Stimulated activated CD8-positive, alpha-beta memory T cell treated with anti-CD3 and anti-CD28 coated beads, Interleukin-15, amount 100 ng/mL, for 48 hours (primary cell): Measurements from ENCODE around the gene MBP.

Experiments used
- DNase-seq, 2 donors: peaks; one replicate each; pipeline ENCODE4 v3.0.0-alpha.2; 2020; ENCODE audit warnings: low read depth in 2 of 2

Gene MBP

DNA sequence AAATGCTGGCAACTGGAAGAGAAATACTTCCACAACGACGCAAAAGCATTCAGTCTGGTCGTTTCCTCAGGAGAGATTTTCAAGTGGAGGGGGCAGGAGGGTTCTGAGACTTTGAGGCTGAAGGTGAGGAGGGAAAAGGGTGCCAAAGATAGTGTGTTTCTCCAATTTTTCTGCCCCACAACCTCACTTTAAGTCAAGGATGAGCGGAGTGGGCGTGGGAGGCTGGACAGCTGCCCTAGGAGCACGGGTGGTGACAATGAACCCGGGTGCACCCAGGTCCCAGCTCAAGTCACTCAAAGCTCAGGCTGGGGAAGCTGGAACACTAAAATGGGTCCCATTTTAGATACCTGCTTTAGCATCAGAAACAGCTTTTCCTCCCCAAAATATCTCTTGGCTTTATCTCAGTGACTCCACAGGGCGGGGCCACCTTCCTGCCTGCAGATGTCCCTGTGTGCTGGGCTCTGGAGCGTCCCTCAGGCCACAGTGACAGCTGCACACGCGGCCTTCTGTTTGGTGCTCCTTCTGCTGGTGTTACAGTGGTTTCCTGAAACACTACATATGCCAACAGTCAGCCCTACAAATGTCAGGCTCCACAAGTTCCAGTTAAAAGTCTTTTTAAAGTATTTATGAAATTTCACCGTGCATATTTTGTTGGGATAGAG, 1.4 kb upstream of the MBP start:
- DNase-seq, result no peak

DNA sequence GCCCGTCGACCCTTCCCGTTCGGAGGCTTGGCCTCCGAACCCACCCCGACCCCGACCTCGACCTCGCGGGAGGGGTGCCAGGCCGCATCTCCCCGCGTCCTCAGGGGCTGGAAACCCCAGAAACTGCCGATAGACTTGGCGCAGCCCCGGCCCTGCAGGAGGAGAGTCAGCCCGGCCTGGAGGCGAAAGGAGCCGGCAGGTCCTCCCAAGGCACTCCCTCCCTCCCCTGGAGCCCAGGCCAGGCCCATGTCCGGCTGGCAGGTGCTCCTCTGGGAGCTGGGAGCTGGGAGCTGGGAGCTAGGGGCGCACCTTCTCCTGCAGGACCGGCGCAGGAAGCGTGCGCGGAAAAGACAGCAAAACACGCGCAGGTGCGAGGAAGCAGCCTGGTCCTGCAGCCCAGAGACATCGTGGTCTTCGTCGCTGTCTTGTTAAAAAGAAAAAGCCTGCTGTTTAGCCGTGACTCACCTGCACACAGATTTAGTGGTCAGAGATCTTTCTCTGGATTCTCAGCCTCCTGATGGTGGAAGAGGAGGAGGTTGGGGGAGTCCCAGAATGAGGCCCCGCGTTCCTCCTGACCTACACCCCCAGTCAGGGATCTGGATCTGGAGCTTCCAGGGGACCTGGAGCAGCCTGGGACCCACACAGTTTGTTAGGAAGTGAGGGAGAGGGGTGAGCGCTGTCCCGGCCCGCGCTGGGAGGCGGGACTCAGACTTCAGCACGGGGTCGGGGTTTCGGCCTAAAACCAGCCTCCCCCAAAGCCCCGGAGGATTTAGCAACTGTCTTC, 660 bp upstream of the MBP start:
- DNase-seq, result no peak

GRCh38 chr18:77131652-77132368, 773 bp downstream of the MBP start:
- no peak for DNase-seq

GRCh38 chr18:77131100-77131651, 1.4 kb downstream of the MBP start:
- no peak for DNase-seq

- DNase-seq, result no peak
Measured at GRCh38 chr18:77130229-77131099, 2.1 kb downstream of the MBP start.

DNA sequence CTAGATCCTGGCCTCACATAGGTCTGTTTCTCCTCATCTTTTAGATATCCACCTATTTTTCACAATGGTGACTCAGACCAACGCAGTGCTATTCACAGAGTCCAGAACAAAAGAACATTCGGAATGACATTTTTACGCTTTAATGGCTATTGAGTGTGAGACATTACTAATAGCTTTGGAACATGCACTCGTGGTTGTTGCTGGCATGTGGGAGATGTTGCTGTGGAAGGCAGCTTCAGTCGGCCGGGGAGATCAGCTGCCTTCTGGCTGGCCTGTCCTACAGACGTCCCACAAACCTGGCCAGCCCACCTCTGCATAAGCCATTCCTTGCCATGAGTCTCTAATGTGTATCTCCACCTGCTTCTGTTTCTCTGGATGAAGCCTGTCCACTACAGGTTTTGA, 3.4 kb downstream of the MBP start:
- no peak for DNase-seq

DNA sequence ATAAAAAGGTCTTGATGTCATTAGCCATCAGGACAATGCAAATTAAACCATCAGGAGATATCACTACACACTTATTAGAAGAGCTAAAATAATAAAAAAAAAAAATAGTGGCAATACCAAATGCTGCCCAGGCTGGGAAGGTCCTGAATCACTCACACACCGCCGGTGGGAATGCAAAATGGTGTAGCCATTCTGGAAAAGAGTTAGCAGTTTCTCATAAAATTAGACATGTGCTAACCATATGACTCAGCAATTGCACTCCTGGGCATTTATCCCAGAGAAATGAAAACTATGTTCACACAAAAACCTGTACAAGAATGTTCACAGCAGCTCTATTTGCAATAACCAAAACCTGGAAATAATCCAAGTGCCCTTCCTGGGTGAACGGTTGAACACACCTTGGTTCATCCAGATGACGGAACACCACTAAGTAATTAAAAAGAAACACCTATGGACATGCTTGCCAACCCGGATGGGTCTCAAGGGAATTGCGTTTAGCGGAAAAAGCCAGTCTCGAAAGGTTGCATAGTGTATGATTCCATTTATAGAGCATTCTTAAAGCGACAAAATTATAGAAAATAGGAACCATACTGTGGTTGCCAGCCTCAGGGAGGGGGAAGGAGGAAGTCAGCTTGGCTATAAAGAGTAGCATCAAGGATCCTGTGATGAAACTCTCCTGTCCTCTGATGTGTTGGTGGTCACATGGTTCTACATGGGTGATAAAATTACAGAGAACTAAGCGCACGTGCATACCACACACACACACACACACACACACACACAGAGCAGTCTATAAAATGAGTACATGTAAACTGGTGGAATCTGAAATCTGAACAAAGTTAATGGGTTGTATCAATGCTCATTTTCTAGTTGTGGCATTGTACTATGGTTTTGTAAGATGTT, 4.6 kb downstream of the MBP start:
- DNase-seq, result no peak

DNA sequence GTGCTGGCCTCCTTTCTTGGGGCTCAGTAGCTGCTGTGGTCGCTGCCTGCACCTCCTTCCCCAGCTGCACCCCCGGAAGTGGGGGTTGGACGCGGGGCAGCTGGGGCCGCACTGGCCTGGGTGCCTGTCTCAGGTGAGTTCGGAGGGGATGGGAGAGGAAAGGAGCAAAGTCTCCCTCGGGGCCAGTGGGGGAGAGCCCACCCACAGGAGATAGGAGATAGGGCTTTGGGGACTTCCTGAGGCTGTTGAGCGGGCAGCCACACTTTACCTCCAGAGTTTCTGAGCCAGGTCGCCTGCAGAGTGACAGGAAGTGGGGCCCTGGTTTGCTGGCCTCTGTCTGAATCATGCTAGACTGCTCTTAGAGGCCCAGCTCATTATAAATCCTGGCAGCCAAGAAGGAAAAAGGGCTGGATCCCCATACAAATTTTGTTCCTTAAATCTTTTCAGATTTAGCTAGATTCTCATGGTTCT, 8.1 kb downstream of the MBP start:
- peak in 1 of 2 donors; percentile 52 for DNase-seq

DNA sequence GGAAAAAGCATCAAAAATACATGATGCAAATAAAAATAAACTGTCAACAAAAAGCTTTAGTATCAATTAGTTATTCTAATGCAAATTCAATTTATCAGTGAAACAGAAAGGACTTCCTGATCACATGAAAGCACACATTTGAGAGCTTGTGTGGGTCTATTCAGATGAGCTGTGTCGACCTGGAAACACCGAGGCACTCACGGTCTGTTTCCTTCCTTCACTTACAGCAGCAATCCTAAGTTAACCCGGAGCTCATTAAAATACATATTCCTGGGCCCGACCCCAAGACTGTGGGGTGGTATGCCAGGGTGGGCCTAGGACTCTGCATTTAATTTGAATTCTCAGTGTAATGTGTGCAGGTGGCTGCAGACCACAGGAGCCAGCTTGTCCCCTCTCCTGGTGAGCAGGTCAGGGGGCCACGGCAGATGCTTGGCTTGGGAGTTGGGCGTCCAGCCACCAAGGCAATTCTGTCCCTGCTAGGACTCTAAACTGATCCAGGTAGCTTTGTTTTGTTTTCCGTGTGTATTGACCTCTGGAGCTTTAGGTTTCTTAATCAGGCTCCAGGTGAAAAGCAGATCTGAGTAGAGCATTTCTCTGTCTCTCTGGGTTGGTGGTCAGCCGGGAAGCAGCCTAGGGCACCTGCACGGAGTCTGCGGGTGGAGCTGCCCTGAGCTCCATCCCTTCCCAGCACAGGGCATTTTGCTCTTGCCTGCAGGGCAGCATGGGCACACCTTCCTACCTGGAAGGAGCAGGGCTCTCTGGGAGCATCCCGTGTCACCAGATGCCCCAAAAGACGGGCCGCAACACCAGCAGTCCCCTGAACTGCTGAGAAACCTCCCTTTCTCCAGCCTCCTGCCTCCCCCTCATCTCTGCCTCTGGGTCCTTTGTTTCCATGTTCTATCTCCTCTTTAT, 9.0 kb downstream of the MBP start:
- DNase-seq, result no peak

DNA sequence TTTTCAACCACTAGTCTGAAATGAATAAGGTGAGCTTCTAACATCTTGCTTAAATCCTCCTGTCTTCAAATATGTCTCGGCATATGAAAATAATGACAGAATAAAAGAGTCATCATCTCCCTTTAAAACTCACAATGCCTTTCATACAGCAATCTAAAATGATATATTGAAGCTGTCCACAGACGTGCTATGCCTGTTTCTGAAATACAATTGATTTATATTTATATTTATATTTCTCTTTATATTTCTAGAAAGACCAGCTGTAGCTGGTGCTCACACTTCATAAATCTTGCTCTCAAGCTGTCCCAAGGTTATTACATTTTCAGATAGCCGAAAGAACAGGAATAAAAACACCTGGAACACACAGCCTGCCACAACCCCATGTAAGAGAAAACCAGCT, 11.1 kb downstream of the MBP start:
- DNase-seq, result no peak

- no peak for DNase-seq
Measured at GRCh38 chr18:77119851-77120491, 12.6 kb downstream of the MBP start.

- DNase-seq, result no peak
Measured at GRCh38 chr18:77119101-77119850, 13.3 kb downstream of the MBP start.

DNA sequence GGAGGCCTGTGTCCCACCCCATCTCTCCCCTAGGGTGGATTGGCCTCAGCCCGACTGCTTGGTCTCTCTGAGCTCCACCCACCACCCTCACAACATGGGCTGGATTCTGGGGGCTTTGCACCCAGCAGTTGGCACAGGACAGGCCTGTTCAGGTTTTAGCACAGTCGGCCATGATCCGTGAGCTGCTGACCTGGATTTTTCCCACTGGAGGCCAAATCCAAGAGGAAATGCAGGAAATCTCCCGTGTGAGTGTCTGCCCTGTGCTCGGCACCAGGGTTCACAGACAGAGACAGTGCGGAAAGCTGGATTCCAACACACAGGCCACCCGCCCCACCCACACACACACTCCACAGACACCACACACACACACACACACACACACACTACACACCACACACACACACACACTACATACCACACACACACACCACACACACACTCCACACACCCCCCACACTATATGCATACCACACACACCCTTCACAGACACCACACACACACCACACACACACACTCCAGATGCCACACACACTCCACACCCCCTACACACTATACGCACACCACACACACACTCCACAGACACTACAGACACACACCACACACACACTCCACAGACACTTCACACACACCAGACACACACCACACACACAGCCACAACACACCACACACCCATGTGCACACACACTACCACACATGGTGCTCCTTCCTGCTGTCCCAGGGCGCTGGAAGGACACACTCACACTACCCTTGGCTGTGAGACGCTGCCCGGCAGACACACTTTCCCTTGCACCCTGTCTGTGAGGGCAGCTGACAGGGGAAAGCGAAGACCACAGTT, 14.1 kb downstream of the MBP start:
- DNase-seq, result no peak

- DNase-seq, result no peak
Measured at GRCh38 chr18:77116201-77117080, 16.1 kb downstream of the MBP start.

- no peak for DNase-seq
Measured at GRCh38 chr18:77115192-77115953, 17.2 kb downstream of the MBP start.
